K562 (cell line): ENCODE data around the gene MAP3K12. TPM values are rescaled to one million over a fixed set of nuclear protein-coding genes. Genes with fewer than 3 reads are reported as not detected.

Source experiments
- ATF7 ChIP-seq: fragments of 450-650 bp; IDR thresholded peaks from 2 replicates; pipeline ENCODE4 v1.7.1; 2014; ENCODE audit warnings: mild to moderate bottlenecking, moderate library complexity
- BRCA1 ChIP-seq, 2 experiments: fragments of 450-650 bp in 1 of 2; sonication (generic) in 1 of 2; formaldehyde crosslinking in 1 of 2; IDR thresholded peaks; 2 replicates each; pipeline versions ENCODE4 v1.5.0 to v1.6.1; 2017 to 2020; ENCODE audit warnings: mild to moderate bottlenecking in 1 of 2, missing genetic modification reagents in 1 of 2
- EGR1 ChIP-seq: fragments of 450-650 bp; conservative IDR thresholded peaks from 2 replicates; pipeline ENCODE4 v1.6.1; 2017; ENCODE audit warnings: mild to moderate bottlenecking
- FOXJ3 ChIP-seq: sonication (generic); formaldehyde crosslinking; IDR thresholded peaks from 2 replicates; pipeline ENCODE4 v1.4.0; 2020; ENCODE audit warnings: mild to moderate bottlenecking, missing genetic modification reagents
- HDAC3 ChIP-seq: fragments of 450-650 bp; IDR thresholded peaks from 2 replicates; pipeline ENCODE4 v1.6.1; 2018; ENCODE audit warnings: borderline replicate concordance, mild to moderate bottlenecking, moderate library complexity; ENCODE audit not compliant: partially characterized antibody
- HDAC6 ChIP-seq: IDR thresholded peaks from 2 replicates; pipeline ENCODE4 v1.6.1; 2012; ENCODE audit warnings: low read depth, mild to moderate bottlenecking, control low read depth, inconsistent platforms, low read length, moderate library complexity
- KLF16 ChIP-seq: IDR thresholded peaks from 2 replicates; pipeline ENCODE4 v1.6.1; 2016; ENCODE audit warnings: antibody characterized with exemption
- L3MBTL2 ChIP-seq: fragments of 450-650 bp; IDR thresholded peaks from 2 replicates; pipeline ENCODE4 v1.6.1; 2016; ENCODE audit warnings: mild to moderate bottlenecking, moderate library complexity
- MED1 ChIP-seq: sonication (generic); formaldehyde crosslinking; IDR thresholded peaks from 2 replicates; pipeline ENCODE4 v1.8.1; 2023; ENCODE audit warnings: missing genetic modification reagents, borderline replicate concordance
- MEIS2 ChIP-seq: fragments of 450-650 bp; IDR thresholded peaks from 2 replicates; pipeline ENCODE4 v1.6.1; 2014; ENCODE audit warnings: mild to moderate bottlenecking; ENCODE audit not compliant: partially characterized antibody
- NR2F6 ChIP-seq: fragments of 450-650 bp; formaldehyde crosslinking; IDR thresholded peaks from 2 replicates; pipeline ENCODE4 v1.4.0; 2020; ENCODE audit warnings: mild to moderate bottlenecking
- NUFIP1 ChIP-seq: fragments of 450-650 bp; IDR thresholded peaks from 2 replicates; pipeline ENCODE4 v1.6.1; 2018; ENCODE audit not compliant: partially characterized antibody
- PPARD ChIP-seq: fragments of 250-450 bp; sonication (Bioruptor Pico); IDR thresholded peaks from 2 replicates; pipeline ENCODE4 v1.8.0; 2022; ENCODE audit warnings: inconsistent platforms, mild to moderate bottlenecking, moderate library complexity
- RBM25 ChIP-seq: fragments of 200-400 bp; formaldehyde crosslinking; IDR thresholded peaks from 2 replicates; pipeline ENCODE4 v1.6.1; 2018; ENCODE audit warnings: low read length, low read depth, moderate library complexity; ENCODE audit not compliant: severe bottlenecking
- SMARCA4 ChIP-seq: fragments of 450-650 bp; IDR thresholded peaks from 2 replicates; pipeline ENCODE4 v1.6.1; 2016
- STAT5A ChIP-seq: IDR thresholded peaks from 2 replicates; pipeline ENCODE4 v1.6.1; 2012; ENCODE audit warnings: low read length, inconsistent platforms, borderline replicate concordance
- TEAD1 ChIP-seq, 2 experiments: fragments of 450-650 bp in 1 of 2; sonication (generic) in 1 of 2; formaldehyde crosslinking; IDR thresholded peaks; 2 replicates each; pipeline versions ENCODE4 v1.4.0 to v1.8.0; 2020 to 2022; ENCODE audit warnings: mild to moderate bottlenecking in 2 of 2, missing genetic modification reagents in 1 of 2
- TFAM ChIP-seq: fragments of 250-450 bp; sonication (Bioruptor Pico); conservative IDR thresholded peaks from 2 replicates; pipeline ENCODE4 v1.5.0; 2021; ENCODE audit warnings: mild to moderate bottlenecking, moderate library complexity
- TSHZ1 ChIP-seq: fragments of 250-450 bp; sonication (Bioruptor Pico); IDR thresholded peaks from 2 replicates; pipeline ENCODE4 v1.4.0; 2020; ENCODE audit warnings: mild to moderate bottlenecking, moderate library complexity
- ZBTB1 ChIP-seq: sonication (generic); formaldehyde crosslinking; IDR thresholded peaks from 2 replicates; pipeline ENCODE4 v1.8.1; 2023; ENCODE audit warnings: missing genetic modification reagents, low read depth, mild to moderate bottlenecking, borderline replicate concordance
- ZNF140 ChIP-seq: fragments of 250-450 bp; sonication (Bioruptor Pico); IDR thresholded peaks from 2 replicates; pipeline ENCODE4 v1.8.0; 2021; ENCODE audit warnings: moderate library complexity, mild to moderate bottlenecking, inconsistent platforms
- polyA plus RNA-seq, 8 experiments: library from polyadenylated mRNA; depleted of rRNA in 4 of 8; stranded (reverse) in 5 of 8; unstranded in 3 of 8; fragments of >200 nt; fragmentation: Nextera tagmentation in 2 of 8; fragmentation: Illumina TruSeq in 1 of 8; extraction: Ambion mirVana in 2 of 8; extraction: Trizol in 1 of 8; gene quantifications; 2 replicates each; pipeline versions ENCODE4 v1.2.1 to v1.2.3, GENCODE V29; 2011 to 2014; ENCODE audit warnings: inconsistent platforms in 1 of 8, missing spikeins in 1 of 8
- total RNA-seq, 7 experiments: library from RNA; depleted of rRNA in 6 of 7; stranded (reverse); fragments of >200 nt in 6 of 7; fragmentation: Illumina TruSeq in 2 of 7; extraction: Trizol in 2 of 7; gene quantifications; 2 replicates each; pipeline versions ENCODE4 v1.2.1 to v1.2.3, GENCODE V29; 2011 to 2021; ENCODE audit warnings: low replicate concordance in 1 of 7
- TF ChIP-seq, protein P1 (sequence below): sonication (generic); formaldehyde crosslinking; IDR thresholded peaks from 2 replicates; pipeline ENCODE4 v1.8.1; 2022; ENCODE audit warnings: missing genetic modification reagents
- TF ChIP-seq, protein P2 (sequence below): fragments of 450-650 bp; IDR thresholded peaks from 2 replicates; pipeline ENCODE4 v1.7.0; 2016; ENCODE audit warnings: borderline replicate concordance

MAP3K12 gene
- total and polyA plus RNA-seq, 9 of the 15 experiments (the other 6 are each of a cell fraction or from before 2014, with no cell fraction given) = 0.10 to 2.4 (median 1.6) TPM

GRCh38 chr12:53500776-53501614 lies 1.7 kb upstream of the MAP3K12 start, which contains the start of gene TARBP2 (continued):
- TF ChIP-seq TEAD1 (CRISPR knock-in tag; IDR thresholded peaks at IDR 0.05) (peak; percentile 66 to 80; a peak in 2 of 4 replicates), HDAC3 (no peak), STAT5A (no peak), EGR1 (peak; percentile 76), NUFIP1 (no peak), MEIS2 (no peak), RBM25 (no peak), ATF7 (peak; percentile 95), NR2F6 (CRISPR knock-in tag) (peak; percentile 89; the same call in 1 of the 2 replicates), BRCA1 (IDR thresholded peaks at IDR 0.05) (no peak), BRCA1 (CRISPR knock-in tag; IDR thresholded peaks at IDR 0.05) (no peak), KLF16 (no peak), MED1 (CRISPR knock-in tag) (no peak), L3MBTL2 (peak; percentile 94), TFAM (CRISPR knock-in tag) (no peak), PPARD (CRISPR knock-in tag) (no peak), FOXJ3 (no peak), TSHZ1 (0 out of 2 replicates have a peak, but pooled peaks have one; percentile 58), HDAC6 (no peak), ZBTB1 (CRISPR knock-in tag) (no peak), SMARCA4 (no peak), ZNF140 (0 out of 2 replicates have a peak, but pooled peaks have one; percentile 48)
- TF ChIP-seq, protein P1, sequence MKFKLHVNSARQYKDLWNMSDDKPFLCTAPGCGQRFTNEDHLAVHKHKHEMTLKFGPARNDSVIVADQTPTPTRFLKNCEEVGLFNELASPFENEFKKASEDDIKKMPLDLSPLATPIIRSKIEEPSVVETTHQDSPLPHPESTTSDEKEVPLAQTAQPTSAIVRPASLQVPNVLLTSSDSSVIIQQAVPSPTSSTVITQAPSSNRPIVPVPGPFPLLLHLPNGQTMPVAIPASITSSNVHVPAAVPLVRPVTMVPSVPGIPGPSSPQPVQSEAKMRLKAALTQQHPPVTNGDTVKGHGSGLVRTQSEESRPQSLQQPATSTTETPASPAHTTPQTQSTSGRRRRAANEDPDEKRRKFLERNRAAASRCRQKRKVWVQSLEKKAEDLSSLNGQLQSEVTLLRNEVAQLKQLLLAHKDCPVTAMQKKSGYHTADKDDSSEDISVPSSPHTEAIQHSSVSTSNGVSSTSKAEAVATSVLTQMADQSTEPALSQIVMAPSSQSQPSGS (CRISPR knock-in tag) = no peak
- TF ChIP-seq, protein P2, sequence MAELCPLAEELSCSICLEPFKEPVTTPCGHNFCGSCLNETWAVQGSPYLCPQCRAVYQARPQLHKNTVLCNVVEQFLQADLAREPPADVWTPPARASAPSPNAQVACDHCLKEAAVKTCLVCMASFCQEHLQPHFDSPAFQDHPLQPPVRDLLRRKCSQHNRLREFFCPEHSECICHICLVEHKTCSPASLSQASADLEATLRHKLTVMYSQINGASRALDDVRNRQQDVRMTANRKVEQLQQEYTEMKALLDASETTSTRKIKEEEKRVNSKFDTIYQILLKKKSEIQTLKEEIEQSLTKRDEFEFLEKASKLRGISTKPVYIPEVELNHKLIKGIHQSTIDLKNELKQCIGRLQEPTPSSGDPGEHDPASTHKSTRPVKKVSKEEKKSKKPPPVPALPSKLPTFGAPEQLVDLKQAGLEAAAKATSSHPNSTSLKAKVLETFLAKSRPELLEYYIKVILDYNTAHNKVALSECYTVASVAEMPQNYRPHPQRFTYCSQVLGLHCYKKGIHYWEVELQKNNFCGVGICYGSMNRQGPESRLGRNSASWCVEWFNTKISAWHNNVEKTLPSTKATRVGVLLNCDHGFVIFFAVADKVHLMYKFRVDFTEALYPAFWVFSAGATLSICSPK = no peak
